Measurements from ENCODE around the gene KRTAP5-2. TPM values are rescaled to one million over a fixed set of nuclear protein-coding genes. Genes with fewer than 3 reads are reported as not detected.

The KRTAP5-2 gene
- total and polyA plus RNA-seq, 8 donors, result not detected

GRCh38 chr11:1562469-1563148 lies 35.5 kb downstream of the KRTAP5-2 start:
- no peak overlapping the region for H3K4me3 ChIP-seq
- ATAC-seq (no peak), DNase-seq (no peak)
- H3K27me3 ChIP-seq, result peaks cover 0 to 28% of the 10 kb centered on the region in 2 donors
- H3K27ac ChIP-seq, result no peak overlapping the region
- intact Hi-C loops (cut with DNase I), result no loop called here
- peaks cover 0 to 19% of the 10 kb centered on the region in 2 donors for H3K36me3 ChIP-seq
- H3K9me3 ChIP-seq, result no peaks in the 10 kb centered on the region
- peaks cover 12 to 24% of the 10 kb centered on the region in 2 donors for H3K4me1 ChIP-seq
- TF ChIP-seq, protein P1, sequence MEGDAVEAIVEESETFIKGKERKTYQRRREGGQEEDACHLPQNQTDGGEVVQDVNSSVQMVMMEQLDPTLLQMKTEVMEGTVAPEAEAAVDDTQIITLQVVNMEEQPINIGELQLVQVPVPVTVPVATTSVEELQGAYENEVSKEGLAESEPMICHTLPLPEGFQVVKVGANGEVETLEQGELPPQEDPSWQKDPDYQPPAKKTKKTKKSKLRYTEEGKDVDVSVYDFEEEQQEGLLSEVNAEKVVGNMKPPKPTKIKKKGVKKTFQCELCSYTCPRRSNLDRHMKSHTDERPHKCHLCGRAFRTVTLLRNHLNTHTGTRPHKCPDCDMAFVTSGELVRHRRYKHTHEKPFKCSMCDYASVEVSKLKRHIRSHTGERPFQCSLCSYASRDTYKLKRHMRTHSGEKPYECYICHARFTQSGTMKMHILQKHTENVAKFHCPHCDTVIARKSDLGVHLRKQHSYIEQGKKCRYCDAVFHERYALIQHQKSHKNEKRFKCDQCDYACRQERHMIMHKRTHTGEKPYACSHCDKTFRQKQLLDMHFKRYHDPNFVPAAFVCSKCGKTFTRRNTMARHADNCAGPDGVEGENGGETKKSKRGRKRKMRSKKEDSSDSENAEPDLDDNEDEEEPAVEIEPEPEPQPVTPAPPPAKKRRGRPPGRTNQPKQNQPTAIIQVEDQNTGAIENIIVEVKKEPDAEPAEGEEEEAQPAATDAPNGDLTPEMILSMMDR (IDR thresholded peaks at IDR 0.05), result no peak

- no peak overlapping the region for H3K4me3 ChIP-seq
- peaks cover 0 to 35% of the 10 kb centered on the region in 2 donors for H3K27me3 ChIP-seq
- intact Hi-C loops (cut with DNase I), result no loop called here
- DNase-seq, result no peak
- TF ChIP-seq, protein P1 (IDR thresholded peaks at IDR 0.05), result no peak
- ATAC-seq, result no peak
- no peak overlapping the region for H3K27ac ChIP-seq
- H3K36me3 ChIP-seq, result peaks cover 0 to 26% of the 10 kb centered on the region in 2 donors
- H3K4me1 ChIP-seq, result peaks cover 12 to 26% of the 10 kb centered on the region in 2 donors
- H3K9me3 ChIP-seq, result no peaks in the 10 kb centered on the region
These were observed 36.1 kb downstream of the KRTAP5-2 start for GRCh38 chr11:1561955-1562354.

GRCh38 chr11:1561266-1561665 lies 36.8 kb downstream of the KRTAP5-2 start:
- Histone ChIP-seq H3K36me3 (peaks cover 0 to 27% of the 10 kb centered on the region in 2 donors), H3K27me3 (peaks cover 0 to 39% of the 10 kb centered on the region in 2 donors), H3K4me1 (peaks cover 12 to 26% of the 10 kb centered on the region in 2 donors), H3K4me3 (no peak overlapping the region), H3K27ac (no peak overlapping the region), H3K9me3 (no peaks in the 10 kb centered on the region)
- TF ChIP-seq, protein P1 (IDR thresholded peaks at IDR 0.05), result no peak
- intact Hi-C loops (cut with DNase I), result no loop called here
- ATAC-seq (no peak), DNase-seq (peak in 1 of 4 donors; percentile 81)

DNA sequence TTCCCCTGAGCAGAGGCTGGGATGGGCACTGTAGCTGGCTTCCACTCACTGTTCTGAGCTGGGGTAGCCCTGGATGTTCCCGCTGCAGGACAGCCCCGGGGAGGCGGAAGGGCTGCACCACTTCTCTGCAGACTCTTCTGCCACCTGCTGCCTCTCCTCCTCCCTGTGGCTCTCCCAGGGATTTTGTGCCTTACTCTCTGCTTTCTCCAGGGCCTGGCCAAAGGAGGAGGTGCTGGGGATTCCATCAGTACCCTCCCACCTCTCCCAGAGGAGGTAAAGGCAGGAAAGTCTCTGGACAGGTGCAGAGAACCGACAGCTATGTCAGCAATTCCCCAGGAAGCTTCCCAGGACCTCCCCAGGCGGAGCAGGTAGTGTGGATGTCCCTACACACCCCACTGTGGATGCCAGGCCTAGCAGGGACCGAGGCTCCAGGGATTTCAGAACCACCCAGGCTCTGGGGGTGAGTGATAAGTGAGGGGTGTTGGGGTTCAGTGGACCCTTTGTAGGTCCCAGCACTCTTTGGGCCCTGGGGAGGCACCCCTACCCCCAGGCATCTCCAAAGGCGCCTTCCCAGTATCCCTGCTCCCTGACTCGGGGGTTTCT lies 37.3 kb downstream of the KRTAP5-2 start:
- no peak for ATAC-seq
- no peak overlapping the region for H3K4me3 ChIP-seq
- H3K27me3 ChIP-seq, result peaks cover 0 to 44% of the 10 kb centered on the region in 2 donors
- H3K27ac ChIP-seq, result no peak overlapping the region
- H3K36me3 ChIP-seq, result peaks cover 0 to 31% of the 10 kb centered on the region in 2 donors
- intact Hi-C loops (cut with DNase I), result no loop called here
- H3K9me3 ChIP-seq, result no peaks in the 10 kb centered on the region
- DNase-seq, result peak in 1 of 4 donors; percentile 31
- TF ChIP-seq, protein P1 (IDR thresholded peaks at IDR 0.05), result no peak
- peaks cover 12 to 26% of the 10 kb centered on the region in 2 donors for H3K4me1 ChIP-seq

DNA sequence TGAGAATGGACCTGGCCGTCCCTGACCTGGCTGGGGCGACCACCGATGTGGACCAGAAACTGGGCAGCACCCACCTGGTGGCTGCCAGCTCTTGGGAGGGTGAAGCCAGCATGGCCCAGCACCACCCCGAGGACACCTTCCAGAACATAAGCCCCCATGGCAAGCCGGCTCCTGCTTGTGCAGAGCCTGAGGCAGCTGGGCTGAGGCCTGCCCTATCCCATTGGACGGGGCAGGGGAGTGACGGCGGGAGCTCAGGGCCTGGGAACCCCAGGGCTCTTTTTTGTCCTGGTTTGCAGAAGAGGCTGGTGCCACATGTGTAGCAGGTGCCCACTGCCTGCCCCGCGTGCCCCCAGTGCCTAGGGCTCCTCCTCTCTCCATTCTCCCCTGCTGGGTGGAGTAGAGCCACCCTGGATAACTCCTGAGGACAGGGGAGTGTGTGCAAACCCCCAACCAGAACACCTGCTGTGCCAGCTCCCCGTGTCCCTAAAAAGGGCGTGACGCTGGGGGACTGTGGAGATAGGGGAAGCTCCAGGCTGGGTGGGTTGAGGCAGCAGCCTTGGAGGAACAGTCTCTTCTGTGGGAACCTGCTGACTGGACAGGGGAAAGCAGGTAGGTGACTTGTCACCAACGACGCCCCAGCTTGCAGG lies 38.0 kb downstream of the KRTAP5-2 start:
- intact Hi-C loops (cut with DNase I), result no loop called here
- TF ChIP-seq, protein P1 (IDR thresholded peaks at IDR 0.05), result no peak
- peaks cover 12 to 26% of the 10 kb centered on the region in 2 donors for H3K4me1 ChIP-seq
- ATAC-seq (no peak), DNase-seq (peak in 1 of 4 donors; percentile 71)
- H3K36me3 ChIP-seq, result peaks cover 0 to 26% of the 10 kb centered on the region in 2 donors
- no peak overlapping the region for H3K4me3 ChIP-seq
- H3K9me3 ChIP-seq, result no peaks in the 10 kb centered on the region
- peak overlapping the region; percentile 67 to 76 for H3K27ac ChIP-seq
- H3K27me3 ChIP-seq, result peaks cover 0 to 51% of the 10 kb centered on the region in 2 donors

All from left lung (tissue), 10 donors.